Retinal pigment epithelial cell (primary cell): Measurements from ENCODE around the gene CFAP77.

ENCODE experiments used
- DNase-seq: peaks from one replicate; pipeline ENCODE4 v3.0.0-alpha.2; 2010; ENCODE audit warnings: low read depth
- H3K4me3 ChIP-seq: 2 replicates; pipeline ENCODE4 v1.5.1; 2011; ENCODE audit warnings: mild to moderate bottlenecking, low read length, control low read depth, moderate library complexity
- TF ChIP-seq, protein P1 (sequence below): conservative IDR thresholded peaks from 2 replicates; pipeline ENCODE4 v1.5.1; 2011; ENCODE audit warnings: low read depth, low read length, control low read depth, inconsistent platforms

The CFAP77 gene

GRCh38 chr9:132609829-132610228, 199.8 kb downstream of the CFAP77 start:
- TF ChIP-seq, protein P1, sequence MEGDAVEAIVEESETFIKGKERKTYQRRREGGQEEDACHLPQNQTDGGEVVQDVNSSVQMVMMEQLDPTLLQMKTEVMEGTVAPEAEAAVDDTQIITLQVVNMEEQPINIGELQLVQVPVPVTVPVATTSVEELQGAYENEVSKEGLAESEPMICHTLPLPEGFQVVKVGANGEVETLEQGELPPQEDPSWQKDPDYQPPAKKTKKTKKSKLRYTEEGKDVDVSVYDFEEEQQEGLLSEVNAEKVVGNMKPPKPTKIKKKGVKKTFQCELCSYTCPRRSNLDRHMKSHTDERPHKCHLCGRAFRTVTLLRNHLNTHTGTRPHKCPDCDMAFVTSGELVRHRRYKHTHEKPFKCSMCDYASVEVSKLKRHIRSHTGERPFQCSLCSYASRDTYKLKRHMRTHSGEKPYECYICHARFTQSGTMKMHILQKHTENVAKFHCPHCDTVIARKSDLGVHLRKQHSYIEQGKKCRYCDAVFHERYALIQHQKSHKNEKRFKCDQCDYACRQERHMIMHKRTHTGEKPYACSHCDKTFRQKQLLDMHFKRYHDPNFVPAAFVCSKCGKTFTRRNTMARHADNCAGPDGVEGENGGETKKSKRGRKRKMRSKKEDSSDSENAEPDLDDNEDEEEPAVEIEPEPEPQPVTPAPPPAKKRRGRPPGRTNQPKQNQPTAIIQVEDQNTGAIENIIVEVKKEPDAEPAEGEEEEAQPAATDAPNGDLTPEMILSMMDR = no peak

GRCh38 chr9:132610661-132611060, 200.7 kb downstream of the CFAP77 start:
- DNase-seq = no peak
- H3K4me3 ChIP-seq = no peak overlapping the region
- TF ChIP-seq, protein P1 = no peak

More at GRCh38 chr9:132609829-132610228, 199.8 kb downstream of the CFAP77 start:
- peak; percentile 22 for DNase-seq
- H3K4me3 ChIP-seq = no peak overlapping the region

DNA sequence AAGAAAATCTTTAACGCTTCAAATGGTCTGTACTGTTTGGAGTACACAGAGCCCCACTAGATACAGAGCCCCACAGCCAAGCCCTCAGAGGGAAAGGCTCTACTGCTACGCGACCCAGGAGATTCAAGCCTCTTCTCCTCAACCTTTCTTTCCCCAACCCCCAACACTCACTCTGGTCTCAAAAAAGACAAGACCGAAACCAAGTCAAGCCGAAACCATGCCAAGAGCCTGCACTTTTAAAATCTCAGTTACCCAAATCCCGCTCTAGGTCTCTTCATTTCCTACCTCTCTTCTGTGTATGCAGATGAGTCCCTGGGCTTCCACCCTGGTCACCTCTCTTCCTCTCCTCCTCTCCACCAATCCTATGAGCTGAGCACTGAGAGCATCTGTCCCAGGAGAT, 204.3 kb downstream of the CFAP77 start:
- H3K4me3 ChIP-seq = no peak overlapping the region
- DNase-seq = no peak
- TF ChIP-seq, protein P1 = no peak

DNA sequence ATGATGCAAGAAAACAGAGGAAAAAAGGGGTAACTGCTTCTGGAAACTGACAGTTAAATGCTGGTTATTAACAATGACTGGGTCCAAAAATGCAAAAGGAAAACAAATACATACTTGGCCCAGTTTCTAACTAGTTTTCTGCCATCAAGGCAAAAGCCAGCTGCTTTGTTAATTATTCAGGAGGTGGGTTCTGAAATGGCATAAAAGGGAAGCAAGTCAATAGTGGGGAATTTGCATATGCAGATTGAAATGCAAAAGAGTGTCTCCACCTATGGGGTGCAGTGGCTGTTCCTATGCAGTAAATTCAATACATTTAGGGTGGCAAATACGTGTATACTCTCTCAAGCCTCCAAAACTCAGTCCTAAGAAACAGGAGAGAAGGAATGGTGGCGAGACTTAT, 205.8 kb downstream of the CFAP77 start:
- H3K4me3 ChIP-seq = no peak overlapping the region
- TF ChIP-seq, protein P1 = no peak
- DNase-seq = no peak

DNA sequence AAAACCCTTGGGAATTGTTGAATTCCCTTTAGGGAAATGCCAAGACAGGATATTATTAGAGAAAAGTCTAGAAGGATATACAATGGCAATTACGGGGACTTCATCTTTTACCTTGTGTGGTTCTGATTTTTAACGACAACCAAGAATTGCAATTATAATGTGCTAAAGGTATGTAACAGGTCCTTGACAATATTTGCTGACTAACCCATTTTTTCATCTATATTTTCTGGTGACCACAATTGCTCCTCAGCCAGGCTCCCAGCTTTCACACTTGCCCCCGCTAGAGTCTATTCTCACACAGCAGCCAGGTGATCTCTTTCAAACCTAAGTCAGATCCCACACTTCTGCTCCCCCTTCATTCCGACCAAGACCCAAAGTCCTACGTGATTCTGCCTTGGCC, 206.7 kb downstream of the CFAP77 start:
- DNase-seq = no peak
- TF ChIP-seq, protein P1 = no peak
- H3K4me3 ChIP-seq = no peak overlapping the region

DNA sequence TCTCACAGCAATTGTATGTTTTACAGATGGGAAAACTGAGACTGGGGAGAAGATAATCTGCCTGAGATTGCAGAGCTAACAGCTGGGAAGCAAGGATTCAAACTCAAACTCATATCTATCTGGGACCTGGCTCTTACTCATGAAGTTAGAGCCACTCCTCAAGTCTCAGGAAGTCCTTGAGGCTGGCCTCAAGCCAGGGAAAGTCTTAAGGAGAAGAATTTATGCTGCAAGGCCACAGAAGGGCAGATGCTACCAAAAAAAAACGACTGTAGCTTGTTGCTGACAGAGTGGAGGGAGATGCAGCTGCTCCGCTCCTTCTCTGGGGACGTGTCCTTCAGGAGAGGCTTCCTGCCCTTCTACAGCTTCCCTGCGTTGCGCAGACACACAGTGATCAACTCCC, 212.1 kb downstream of the CFAP77 start:
- peak; percentile 8 for DNase-seq
- H3K4me3 ChIP-seq = no peak overlapping the region
- TF ChIP-seq, protein P1 = no peak
